ENCODE results near the gene IFT122.
A peak's percentile ranks its signal among the peaks of the same experiment; 100 is the strongest.

IFT122 gene

GRCh38 chr3:129442486-129442885, 2.5 kb downstream of the IFT122 start:
- DNase-seq = no peak

DNA sequence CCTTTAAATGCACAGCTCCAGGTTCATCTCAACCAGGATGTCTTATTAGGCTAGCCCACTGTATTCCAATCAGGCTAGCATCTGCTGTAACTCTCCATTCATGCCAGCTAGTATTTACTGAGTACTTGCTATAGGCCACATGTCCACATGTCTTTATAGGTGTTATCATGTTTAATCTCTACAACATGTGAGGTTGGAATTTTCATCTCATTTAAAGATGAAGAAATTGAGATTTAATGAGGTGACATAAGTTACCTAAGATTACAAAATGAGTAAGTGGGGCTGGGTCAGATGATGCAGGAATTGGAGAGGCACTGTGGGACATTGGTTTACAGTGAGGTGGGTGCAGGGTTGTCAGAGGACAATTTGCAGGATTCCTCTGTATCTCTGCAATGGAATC, 2.9 kb downstream of the IFT122 start:
- DNase-seq = no peak

- DNase-seq = no peak
Measured at GRCh38 chr3:129445471-129445870, 5.4 kb downstream of the IFT122 start.

DNA sequence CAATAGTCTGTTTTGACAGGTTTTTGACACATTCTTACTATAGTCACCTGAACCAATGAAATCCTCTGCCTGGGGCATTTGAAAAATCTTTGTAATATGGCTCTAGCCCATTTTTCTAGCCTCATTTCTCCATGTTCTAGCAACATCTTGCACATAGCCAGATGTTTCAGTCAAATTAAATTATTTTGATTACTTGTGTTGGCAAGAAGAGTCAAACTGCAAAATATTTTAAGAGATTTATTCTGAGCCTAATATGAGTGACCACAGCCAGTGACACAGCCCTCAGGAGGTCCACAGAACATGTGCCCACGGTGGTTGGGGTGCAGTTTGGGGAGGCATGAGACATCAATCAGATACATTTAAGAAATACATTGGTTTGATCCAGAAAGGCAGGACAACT, 6.9 kb downstream of the IFT122 start:
- no peak for DNase-seq

- DNase-seq = no peak
Measured at GRCh38 chr3:129448186-129448895, 8.3 kb downstream of the IFT122 start.

GRCh38 chr3:129449279-129450115, 9.5 kb downstream of the IFT122 start:
- no peak for DNase-seq

GRCh38 chr3:129453732-129454131, 13.7 kb downstream of the IFT122 start:
- no peak for DNase-seq

- DNase-seq = no peak
Measured at GRCh38 chr3:129460155-129460554, 20.1 kb downstream of the IFT122 start.

- no peak for DNase-seq
Measured at GRCh38 chr3:129460572-129460971, 20.5 kb downstream of the IFT122 start.

DNA sequence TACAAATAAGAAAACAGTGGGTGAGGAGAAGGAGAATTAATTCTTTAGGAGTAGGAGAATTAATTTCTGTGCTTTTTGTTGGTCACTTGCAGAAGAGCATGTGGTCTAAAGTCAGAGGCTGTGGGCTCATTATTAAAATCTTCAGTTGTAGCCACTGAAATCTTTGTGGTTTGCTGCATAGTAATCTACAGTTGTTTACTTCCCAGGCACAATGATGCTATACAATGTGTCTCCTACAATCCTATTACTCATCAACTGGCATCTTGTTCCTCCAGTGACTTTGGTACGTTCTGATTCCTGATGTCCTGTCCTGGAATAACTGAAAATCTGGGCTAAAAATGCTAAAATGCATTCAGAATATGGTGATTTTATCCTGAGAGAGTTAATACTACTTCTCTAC, 21.0 kb downstream of the IFT122 start:
- DNase-seq = no peak

- DNase-seq = no peak
Measured at GRCh38 chr3:129461461-129462146, 21.6 kb downstream of the IFT122 start.

DNA sequence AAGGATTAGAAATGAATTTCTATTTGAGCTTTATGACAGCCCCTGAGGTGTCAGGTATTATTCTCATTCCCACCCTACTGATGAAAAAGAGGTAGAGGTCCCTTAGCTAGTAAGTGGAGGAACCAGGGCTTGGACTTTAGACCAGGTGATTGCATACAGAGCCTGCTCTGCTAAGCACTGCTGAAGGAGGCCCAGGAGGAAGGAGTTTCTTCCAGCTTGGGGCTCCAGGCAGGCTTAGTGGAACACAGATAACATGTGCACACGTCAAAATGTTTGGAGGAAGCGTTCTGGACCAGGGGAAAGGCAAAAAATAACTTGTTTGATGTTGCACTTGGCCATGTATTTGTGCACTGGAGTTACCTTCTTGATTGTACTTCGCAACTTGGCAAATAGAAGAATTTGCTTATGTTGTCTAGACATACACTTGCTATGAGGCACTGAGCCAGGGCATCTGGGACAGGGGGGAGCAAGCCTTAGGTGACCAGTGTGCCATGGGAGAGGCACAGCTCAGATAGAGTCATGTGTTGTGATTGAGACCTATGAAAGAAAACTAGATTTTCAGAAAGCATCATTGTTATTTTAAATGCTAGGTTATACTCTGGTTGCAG, 22.4 kb downstream of the IFT122 start:
- no peak for DNase-seq

DNA sequence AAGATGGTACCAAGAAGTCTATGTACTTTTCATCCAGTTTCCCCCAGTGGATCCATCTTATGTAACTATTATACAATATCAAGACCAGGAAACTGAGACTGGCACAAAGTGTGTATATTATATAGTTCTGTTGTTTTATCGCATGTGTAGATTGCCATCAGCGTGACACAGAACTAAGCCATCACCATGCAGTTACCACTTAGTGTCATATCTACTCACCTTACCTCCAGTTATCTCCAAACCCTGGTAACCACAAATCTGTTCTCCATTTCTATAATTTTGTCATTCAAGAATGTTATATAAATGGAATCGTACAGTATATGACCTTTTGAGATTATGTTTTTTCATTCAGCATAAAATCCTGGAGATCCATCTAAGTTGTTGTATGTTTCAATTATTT, 23.1 kb downstream of the IFT122 start:
- no peak for DNase-seq

GRCh38 chr3:129463716-129464115, 23.7 kb downstream of the IFT122 start:
- peak in 1 of 2 donors; percentile 43 for DNase-seq

DNA sequence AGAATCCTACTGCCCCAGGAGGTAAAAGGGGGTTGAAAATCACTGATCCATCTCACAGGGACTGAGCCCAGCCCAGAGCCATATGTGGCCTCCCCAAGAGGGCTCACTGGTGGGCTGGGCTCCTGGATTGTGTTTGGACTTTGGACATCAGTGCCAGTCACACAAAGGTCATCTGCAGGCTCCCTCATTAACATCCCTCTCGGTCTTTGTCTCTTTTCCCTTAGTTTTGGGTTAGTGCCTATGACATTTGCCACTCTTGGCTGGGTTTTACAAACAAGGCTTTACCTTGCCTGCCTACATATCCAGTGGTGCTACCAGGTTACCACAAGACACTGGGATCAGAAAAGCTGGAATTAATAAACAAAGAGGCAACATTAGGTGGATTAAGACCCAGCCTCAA, 27.9 kb downstream of the IFT122 start:
- no peak for DNase-seq

- DNase-seq = no peak
Measured at GRCh38 chr3:129469026-129469425, 29.0 kb downstream of the IFT122 start.

- no peak for DNase-seq
Measured at GRCh38 chr3:129470861-129471260, 30.8 kb downstream of the IFT122 start.

- no peak for DNase-seq
Measured at GRCh38 chr3:129473067-129473768, 33.2 kb downstream of the IFT122 start.

DNA sequence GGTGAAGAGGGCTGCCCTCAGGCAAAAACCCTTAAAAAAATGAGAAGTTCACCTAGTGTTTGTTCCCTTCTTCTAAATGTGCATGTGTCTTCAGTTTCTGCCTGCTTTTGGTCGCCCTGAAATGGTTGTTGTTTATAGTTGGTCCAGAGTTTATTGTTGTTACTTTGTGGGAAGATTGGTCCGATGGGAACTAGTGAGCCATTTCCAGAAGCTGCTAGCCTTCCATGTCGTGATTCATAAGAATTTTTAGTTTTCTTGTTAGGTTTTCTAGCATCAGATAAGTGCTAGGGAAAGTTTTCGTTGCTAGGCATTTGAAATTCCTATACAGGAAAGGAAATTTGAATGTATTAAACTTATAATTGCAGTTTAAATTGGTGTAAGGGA, 33.7 kb downstream of the IFT122 start:
- no peak for DNase-seq

DNA sequence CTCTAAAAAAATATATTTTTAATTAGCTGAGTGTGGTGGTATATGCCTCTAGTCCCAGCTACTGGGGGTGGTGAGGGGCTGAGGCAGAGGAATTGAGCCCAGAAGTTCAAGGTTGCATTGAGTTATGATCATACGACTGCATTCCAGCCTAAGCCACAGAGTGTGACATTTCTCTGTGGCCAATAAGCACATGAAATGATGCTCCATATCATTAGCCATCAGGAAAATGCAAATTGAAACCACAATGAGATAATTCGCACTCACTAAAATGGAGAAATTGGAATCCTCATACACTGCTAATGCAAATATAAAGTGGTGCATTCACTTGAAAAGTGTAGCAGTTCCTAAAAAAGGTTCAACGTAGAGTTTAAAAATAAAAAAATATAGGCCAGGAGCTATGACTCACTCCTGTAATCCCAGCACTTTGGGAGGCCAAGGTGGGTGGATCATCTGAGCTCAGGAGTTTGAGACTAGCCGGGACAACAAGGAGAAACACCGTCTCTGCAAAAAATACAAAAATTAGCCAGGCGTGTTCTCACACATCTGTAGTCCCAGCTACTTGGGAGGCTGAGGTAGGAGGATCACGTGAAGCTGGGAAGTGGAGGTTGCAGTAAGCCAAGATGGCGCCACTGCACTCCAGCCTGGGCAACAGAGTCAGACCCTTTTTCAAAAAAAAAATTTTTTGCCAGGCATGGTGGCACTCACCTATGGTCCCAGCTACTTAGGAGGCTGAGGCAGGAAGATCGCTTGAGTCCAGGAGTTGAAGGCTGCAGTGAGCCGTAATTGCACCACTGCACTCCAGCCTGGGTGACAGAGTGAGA, 35.2 kb downstream of the IFT122 start:
- no peak for DNase-seq

DNA sequence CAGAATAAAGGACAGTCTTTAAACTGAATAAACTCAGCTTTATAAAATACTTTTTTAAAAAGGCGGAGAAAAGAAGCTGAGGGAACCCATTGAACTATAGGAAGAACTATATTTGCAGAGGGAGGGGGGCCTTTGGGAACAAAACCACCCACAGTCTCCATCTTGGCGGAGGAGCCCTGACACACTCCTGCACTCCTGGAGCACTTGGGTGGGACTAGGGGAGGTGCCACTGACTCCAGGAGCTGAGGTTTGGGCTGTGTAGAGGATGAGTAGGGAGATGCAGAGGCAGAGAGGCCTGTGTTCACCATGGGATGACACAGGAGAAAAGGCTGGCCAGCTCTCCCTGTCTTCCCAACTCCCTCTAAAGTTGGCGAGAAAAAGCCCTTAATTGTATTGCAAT, 35.8 kb downstream of the IFT122 start:
- no peak for DNase-seq

DNA sequence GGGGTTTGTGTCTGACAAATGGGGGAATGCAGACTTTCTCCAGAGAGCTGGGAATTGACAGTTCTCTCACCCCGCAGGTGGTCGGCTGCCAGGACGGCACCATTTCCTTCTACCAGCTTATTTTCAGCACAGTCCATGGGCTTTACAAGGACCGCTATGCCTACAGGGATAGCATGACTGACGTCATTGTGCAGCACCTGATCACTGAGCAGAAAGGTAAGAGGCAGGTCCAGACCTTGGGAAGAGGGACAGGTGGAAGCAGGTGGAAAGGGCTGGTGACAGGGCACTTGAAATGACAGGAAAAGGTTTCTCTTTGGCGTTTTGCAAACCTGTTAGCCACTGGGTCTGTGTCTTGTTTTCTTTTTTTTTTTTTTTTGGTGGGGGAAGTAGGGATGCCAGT, 36.6 kb downstream of the IFT122 start:
- DNase-seq = no peak
